GM18507 (cell line): Measurements from ENCODE around the gene TNRC18.
"Not testable (repeated sequence)": the region's sequence is repeated elsewhere in the genome, so short reads cannot be mapped to it uniquely, and the experiment has no call there.

Source experiments
- DNase-seq: peaks from one replicate; pipeline ENCODE4 v3.0.0; 2011; ENCODE audit warnings: low read depth; ENCODE audit not compliant: insufficient read length; ENCODE audit errors: extremely low spot score
- FAIRE-seq: peaks from 2 replicates; lab custom pipeline; 2011; peaks lifted over from hg19 to GRCh38; lab: Jason Lieb, UNC

TNRC18 gene

DNA sequence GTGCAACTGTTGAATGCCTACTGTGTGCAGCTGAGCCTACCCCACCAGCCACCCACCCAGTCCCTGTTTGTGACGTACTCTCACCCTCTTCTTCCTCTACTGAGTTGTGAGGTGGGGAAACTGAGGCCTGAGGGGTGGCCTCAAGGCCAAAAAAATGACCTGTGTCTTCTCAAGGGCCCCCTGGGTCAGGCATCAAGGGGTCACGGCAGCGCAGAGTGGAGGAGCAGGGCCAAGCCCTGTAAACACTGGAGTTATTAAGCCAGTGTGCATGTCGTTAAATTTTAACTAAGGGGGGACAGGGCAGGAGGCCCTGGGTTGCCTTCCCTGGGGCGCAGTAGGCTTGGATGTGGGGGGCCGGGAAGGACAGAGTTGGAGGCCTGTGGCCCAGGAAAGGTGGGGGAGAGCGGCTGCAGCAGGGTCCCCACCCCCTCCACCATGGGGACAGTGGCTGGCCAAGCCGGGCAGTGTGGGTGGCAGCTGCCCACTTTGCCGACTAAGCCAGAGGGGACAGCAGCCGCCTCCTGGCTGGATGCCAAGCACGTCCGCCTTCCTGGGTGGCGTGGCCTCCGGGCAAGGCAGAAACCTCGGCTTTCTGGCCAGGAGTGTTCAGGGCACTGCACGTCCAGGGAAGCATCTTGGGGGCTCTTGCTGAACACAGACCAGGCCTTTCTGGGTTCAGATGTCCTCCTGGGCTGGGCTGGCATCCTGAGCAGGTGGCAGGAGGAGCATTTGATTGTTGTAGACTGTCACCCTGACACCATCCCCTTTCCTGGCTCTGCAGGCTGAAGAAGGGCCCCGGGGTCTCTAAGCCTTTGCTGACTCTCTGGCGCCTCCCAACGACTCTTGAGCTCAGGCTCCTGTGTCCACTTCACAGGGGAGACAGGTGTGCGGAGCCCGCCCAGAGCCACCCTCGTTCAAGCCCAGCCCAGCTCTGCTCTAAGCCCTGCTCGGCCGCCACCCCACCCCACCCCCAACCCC, 139.0 kb downstream of the TNRC18 start:
- FAIRE-seq = no peak
- DNase-seq = no peak

DNA sequence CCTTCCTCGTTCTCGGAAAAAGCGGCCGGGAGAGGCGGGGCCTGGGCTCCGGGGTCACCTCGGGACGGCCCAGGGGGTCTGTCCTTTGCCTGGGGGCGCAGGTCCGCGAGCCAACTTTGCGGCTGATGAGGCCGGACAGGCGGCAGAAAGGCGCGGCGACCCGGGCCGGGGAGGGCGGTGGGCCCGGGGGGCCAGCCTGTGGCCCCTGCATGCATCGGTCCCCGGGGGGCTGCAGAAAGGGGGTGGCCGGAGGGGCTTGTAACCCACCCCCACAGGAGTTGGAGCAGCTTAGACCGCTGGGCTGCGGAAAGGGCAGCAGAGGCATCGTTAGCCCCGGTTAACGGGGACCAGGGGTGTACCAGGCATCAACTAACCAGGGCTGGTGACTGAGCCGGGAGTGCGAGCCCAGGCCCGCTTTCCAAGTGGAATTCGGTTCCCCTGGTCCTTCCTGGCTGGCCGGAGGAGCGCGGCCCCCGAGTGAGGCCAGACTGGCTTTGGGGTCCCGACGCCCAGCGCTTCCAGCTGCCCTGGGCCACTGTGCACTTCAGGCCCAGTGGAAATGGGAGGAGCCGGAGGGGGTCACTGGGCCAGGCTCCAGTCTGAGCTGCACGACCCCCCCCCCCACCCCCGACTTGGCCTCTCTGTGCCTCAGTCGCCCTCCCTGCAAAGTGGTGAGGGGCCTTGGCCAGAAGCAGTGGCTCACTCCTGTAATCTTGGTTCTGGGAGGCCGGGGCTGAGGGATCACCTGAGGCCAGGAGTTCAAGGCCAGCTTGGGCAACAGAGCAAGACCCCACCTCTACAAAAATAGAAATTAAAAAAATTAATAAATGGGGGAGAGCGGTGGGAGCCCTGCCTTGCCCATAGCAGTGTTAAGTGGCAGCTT, 140.0 kb downstream of the TNRC18 start:
- FAIRE-seq = no peak
- DNase-seq = no peak

DNA sequence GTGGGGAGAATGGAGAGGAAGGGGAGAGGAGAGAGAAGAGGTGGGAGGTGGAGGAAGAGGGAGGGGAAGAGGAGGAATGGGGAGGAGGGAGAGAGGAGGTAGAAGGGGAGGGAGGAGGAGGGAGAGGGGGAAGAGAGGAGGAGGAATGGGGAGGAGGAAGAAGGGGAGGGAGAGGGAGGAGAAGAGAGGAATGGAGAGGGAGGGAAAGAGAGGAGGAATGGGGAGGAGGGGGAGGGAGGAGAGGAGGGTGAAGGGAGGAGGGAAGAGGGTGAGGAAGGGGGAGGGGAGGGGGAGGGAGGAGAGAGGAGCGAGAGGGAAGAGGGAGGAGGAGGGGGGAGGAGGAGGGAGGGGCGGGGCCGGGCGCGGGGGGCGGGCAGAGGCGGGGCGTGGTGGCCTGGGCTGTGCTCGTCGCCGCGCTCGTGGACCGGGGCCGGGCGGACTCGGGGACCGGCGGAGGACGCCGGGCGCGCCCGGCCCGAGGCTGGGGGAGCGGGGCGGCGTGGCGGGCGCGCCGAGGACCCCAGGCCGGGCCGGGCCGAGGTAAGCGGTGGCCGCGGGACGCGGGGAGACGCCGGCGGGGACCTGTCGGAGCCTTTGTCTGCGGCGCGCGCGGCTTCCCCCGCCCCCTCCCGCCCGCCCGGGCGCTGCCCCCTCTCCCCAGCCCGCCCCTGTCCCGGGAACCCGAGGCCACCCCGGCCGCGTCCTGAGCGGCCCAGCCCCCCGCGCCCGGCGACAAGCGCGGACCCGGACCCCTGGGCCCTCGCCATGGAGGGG, 140.9 kb downstream of the TNRC18 start, which contains the start of gene SLC29A4:
Gene SLC29A4, plus strand, starts transcription at position 401 of the 774 bp plus-strand sequence. CDS start 4,874 bp downstream, outside the sequence.
- FAIRE-seq = no peak
- DNase-seq = no peak

DNA sequence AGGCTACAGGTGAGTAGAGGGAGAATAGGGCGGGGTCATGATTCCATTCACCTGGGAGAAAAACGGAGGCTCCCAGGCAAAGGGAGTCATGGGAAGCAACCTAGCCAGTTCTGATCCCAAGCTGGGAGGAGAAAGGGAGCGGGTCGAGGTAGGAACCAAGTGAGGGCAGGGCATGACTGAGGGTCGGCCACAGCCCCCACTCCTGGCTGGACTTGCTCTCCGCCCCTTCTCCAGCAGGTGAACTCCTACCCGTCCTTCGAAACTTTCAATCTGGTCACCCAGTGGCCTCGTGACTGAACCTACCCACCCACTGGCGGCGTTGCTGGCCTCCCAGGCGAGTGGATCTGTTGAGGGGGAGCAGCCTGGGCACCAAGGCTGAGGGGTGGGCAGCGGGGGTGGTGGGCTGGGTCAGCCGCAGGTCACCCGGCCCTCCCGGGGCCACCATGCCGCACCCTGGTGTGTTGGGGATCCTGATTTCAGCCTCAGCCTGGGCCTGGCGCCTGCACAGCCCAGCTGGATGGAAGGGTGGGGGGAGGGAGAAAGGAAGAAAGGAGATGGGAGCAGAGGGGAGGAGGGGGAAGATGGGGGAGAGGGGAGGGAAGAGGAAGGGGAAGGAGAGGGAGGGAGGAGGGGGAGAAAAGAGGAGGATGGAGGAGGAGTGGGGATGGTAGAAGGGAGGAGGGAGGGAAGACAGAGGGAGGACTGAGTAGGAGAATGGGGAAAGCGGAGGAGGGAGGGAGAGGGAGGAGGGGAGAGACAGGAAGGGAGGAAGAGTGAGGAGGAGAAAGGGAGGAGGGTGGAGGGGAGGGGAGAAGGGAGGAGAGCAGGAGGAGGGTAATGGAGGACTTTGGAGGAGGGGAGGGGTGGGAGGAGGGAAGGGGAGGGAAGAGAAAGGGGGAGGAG, 141.8 kb downstream of the TNRC18 start:
- not testable (repeated sequence) for FAIRE-seq

DNA sequence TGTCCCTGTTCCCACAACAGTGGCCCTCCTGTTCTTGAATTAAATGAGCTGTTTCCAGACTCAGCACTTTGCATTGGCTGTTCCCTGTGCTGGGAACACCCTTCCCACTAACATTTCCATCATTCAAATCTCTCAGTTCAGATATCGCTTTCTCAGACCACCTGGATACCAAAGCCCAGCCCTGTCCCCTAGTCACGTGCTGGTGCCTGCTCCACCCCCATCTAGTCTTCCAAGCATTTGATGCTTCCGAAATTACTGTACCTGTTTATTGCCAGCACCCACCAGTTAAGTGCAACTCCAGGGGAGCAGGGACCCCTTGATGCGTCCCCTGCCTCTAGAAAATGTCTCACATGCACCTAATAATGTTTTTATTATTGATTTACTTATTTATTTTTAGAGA, 143.9 kb downstream of the TNRC18 start:
- FAIRE-seq = no peak
- DNase-seq = no peak

More for the DNA sequence above, 141.8 kb downstream of the TNRC18 start:
- not testable (repeated sequence) for DNase-seq

DNA sequence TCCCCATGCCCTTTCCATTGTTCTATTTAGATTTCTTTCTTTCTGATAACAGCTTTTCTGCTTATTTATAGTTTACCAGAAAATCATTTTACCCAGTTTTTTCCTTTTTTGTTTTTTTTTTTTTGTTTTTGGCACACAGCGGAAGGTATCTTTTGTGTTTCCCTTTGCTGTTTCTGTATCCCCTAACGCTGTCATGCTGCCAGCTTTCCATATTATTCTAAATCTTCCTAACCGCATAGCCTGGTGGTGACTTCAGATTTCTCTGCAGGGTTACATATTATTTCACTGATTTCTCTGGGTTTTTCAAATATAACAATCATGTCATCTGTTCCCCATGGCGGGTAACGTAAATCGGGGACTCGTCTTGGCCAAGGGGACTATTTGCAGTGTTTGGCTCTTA, 144.9 kb downstream of the TNRC18 start:
- no peak for FAIRE-seq
- DNase-seq = no peak

DNA sequence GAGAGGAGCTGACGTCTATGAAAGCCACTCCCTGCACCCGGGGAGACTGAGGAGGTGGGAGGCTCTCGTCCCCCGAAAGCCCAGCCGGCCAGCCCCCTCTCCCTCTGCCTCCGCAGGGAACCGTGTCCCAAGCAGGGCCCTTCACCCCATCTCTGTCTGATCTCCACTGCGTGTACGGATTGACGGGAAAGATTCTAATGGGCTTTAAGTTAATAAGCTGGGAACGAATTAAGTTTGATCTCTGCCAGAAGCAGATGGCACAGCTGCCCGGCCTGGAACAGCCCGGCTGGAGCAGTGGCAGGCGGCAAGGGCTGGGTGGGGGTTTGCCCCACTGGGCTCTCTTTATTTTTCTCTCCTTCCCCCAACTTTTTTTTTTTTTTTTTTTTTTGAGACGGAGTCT, 147.0 kb downstream of the TNRC18 start:
- DNase-seq = no peak
- FAIRE-seq = no peak

DNA sequence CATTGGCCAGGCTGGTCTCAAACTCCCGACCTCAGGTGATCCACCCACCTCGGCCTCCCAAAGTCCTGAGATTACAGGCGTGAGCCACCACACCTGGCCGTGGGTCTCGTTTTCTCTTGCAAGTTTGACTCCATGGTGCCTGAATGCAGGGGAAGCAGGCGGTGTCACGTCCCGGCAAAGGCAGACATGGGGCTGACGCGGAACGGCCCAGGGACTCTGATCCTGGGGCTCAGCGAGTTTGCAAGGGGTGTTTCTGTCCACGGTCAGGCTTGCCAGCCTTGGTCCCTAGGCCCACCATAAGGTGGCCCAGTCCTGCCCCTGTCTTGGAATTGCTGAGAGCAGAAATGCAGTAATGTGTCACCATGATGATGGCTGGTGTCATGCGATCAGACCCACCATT, 147.5 kb downstream of the TNRC18 start:
- not testable (repeated sequence) for DNase-seq, FAIRE-seq

DNA sequence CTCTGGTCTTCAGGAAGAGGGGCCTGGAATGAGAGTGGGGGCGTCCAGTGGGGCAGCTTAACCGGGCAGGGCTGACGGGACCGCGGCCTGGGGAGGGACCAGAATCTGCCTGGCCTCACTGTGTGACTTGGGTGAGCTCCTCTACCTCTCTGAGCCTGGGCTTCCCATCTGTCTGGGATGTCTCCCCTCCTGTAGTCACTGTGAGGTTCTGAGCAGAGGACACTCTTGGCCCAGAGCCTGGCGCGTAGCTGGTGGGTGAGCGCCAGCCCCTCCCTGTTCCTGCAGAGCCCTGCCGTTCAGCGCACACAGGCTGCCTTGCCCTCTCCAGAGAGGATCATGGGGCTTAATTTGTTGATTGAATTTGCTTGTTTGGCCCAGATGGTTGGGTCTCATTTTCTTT, 148.1 kb downstream of the TNRC18 start:
- FAIRE-seq, DNase-seq: not testable (repeated sequence)

DNA sequence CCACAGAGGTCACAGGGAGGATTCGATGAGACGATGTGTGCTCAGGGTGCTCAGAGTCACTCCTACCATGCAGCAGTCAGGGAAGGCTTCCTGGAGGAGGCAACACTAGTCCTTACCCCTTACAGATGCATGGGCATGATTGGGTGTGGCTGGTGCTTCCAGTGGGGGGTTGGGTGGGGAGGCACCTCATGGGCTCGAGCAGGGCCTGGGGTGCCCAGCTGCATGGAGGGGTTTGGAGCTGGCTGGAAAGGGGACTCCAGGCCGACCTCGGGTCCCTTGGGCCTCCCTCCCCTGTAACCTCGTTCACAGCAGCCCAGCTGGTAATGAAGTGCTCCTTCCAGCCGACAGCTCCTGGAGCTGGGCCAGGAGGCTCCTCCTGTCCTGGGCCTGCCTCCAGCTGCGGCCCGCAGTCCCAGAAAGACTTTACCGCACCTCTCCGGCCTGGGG, 148.6 kb downstream of the TNRC18 start:
- FAIRE-seq, DNase-seq: not testable (repeated sequence)

DNA sequence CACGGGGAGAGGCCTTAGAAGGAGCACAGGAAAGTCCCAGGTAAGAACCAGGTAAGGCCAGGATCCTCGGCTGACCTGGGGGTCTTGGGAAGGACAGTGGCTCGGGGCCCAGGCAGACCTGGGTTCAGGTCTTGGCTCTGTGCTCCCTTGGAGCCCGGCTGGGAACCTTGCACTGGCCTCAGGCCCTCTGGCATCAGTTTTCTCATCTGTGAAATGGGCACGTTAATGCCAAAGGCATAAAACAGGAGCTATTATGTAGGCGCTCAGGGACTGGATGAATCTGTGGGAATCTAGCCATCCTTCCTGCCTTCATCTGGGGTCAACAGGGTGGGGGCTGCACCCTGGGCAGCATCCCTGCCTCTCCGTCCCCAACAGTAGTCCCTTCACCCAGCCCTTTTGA, 149.2 kb downstream of the TNRC18 start:
- DNase-seq = no peak
- no peak for FAIRE-seq

DNA sequence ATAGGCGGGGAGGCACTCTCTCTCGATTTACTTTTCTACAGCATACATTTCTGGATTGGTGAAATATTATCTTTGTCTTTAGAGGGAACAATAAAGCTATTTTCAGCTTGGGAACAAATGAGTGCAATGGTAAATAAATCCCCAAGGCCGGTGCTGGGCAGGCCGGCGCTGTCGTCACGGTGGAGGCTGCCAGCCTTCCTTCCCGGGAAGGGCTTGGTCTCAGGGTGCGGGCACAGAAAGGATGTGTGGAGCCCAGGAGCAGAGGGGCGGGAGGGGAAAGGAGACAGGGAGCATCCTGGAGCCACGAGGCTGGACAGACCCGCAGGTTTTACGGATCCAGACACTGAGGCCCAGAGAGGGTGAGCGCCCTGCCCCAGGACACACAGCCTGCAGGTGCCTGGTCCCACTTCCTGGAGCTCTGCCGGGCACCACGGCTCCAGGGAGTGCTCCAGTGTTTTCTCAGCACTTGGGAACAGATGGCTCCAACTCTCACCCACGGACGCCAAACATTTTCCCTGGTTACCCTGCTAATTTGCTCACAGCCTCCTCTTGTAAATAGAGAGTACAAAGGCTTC, 149.7 kb downstream of the TNRC18 start:
- FAIRE-seq, DNase-seq: not testable (repeated sequence)

DNA sequence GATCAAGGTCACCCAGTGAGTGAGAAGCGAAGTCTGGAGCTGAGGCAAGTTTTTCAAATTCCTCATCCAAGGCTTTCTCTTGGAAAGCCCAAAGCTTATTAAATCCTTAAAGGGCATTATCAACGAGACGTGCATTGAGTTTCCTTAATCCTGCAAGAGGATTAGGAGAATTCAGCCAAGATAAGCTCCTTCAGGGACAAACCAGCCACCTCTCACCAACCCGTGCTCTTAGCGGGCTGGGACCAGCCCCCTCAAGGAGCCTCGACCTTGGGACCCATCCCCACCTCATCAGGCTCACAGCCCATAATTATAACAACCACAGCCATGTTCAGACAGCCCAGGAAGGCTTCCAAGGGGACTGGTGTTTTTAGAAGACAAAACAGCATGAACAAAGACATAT, 152.8 kb downstream of the TNRC18 start:
- no peak for DNase-seq

DNA sequence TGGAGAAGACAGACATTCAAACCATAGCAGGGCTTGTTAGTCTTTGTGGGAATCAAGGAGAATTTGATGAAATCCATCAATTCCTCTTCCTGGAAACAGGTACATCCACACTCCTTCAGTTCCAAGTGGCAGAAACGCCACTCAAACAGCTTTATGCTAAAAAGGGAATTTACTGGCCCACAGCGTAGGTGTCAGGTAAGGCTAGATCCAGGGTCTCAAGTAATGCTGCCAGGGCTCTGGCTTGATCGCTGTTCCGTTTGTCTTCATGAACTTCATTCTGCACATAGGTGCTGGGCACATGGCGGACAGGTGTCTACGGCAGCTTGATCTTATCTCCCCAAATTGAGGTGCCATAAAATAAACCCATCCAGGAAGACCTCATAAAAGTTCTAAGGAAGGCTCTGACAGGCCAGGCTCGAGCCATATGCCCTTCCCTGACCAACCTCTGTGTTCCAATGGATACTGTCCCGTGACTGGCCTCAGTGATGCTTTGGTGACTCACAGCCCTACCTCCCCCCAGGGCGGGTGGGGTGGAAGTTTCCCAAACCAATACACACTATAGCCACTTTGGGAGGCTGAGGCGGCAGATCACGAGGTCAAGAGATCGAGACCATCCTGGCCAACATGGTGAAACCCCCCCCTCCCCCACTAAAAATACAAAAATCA, 153.5 kb downstream of the TNRC18 start:
- not testable (repeated sequence) for FAIRE-seq

More for the DNA sequence above, 152.8 kb downstream of the TNRC18 start:
- no peak for FAIRE-seq

DNA sequence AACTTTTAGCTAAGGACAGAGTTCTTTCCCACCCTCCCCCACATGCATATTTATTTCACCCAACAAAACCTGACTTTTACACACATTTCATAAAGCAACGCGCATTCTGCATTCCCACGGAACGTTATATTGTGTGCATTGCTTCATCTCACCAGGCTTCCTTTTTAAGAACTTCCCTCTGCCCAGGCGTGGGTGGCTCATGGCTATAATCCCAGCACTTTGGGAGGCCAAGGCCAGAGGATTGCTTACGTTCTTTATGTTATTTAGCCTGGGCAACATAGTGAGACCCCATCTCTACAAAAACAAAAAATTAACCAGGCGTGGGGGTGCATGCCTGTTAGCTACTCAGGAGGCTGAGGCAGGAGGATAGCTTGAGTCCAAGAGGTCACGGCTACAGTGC, 155.8 kb downstream of the TNRC18 start:
- not testable (repeated sequence) for FAIRE-seq, DNase-seq

More for the DNA sequence above, 153.5 kb downstream of the TNRC18 start:
- DNase-seq = not testable (repeated sequence)

DNA sequence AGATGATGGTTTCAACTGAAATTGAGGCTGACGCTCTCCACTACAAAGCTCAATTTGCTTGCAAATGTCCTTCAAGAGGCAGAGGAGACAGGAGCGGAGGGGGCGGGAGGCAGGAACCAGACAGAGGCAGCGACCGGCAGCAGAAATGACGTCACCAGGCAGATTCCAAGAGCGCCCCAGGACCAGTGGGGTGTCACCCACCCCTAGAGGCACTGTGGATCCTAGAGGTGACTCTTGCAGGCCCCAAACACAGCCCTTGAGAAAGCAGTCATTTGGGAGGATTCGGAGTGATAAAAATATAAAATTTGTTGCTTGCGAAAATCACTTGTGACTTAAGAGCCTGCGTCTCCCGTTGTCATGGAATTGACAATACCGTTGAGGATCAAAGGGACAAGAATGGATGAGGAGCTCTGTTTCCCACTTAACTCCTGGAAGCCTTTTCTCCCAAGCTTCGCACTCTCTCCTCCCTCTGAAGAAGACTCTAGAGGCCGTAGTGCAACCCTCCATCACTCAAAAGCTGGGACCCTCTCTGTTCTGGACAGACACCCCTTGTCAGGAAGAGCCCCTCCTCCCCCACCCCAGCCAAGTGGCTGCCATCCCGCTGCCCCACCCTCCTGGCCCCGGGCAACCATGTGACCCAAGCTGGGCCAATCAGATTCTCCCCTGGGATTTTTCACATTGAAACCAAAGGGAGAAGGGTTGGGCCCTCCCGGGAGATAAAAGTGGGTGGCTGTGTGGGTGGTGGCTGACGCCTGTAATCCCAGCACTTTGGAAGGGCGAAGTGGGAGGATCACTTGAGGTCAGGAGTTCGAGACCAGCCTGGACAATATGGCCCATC, 157.2 kb downstream of the TNRC18 start:
- DNase-seq (no peak), FAIRE-seq (no peak)
